H1 (cell line): ENCODE results near the gene FRMD5. TPM values are rescaled to one million over a fixed set of nuclear protein-coding genes. Genes with fewer than 3 reads are reported as not detected.

Source experiments
- CTCF ChIA-PET: fragments of 300-600 bp; sonication (Branson Sonifier 250); formaldehyde crosslinking; loops from one replicate; lab custom pipeline; 2021; ENCODE audit not compliant: partially characterized antibody; lab: Charles Lee
- POLR2A ChIA-PET: fragments of 300-600 bp; sonication (Branson Sonifier 250); formaldehyde crosslinking; loops from one replicate; lab custom pipeline; 2021; ENCODE audit warnings: inconsistent platforms; ENCODE audit not compliant: partially characterized antibody; lab: Charles Lee
- DNase-seq, 2 experiments: peaks; one replicate each; pipeline versions ENCODE4 v3.0.0 to v3.0.0-alpha.2; 2010 to 2022; ENCODE audit warnings: low spot score in 2 of 2, low read depth in 1 of 2, mixed read lengths in 1 of 2
- FAIRE-seq: peaks from 2 replicates; lab custom pipeline; 2011; peaks lifted over from hg19 to GRCh38; lab: Jason Lieb, UNC
- H2AFZ ChIP-seq: 2 replicates; pipeline ENCODE4 v1.8.1; 2012; ENCODE audit warnings: low read length, inconsistent platforms
- H2AK5ac ChIP-seq: 2 replicates; pipeline ENCODE4 v1.6.1; 2013; ENCODE audit warnings: low read depth, low read length
- H2BK120ac ChIP-seq: replicated peaks from 2 replicates; pipeline ENCODE3; 2013; ENCODE audit warnings: low read depth, low read length, inconsistent platforms
- H2BK12ac ChIP-seq: 2 replicates; pipeline ENCODE4 v1.6.1; 2013; ENCODE audit warnings: low read depth, low read length
- H2BK15ac ChIP-seq: 2 replicates; pipeline ENCODE4 v1.6.1; 2013; ENCODE audit warnings: low read length
- H2BK20ac ChIP-seq: 2 replicates; pipeline ENCODE4 v1.6.1; 2013; ENCODE audit warnings: low read length
- H2BK5ac ChIP-seq: 2 replicates; pipeline ENCODE4 v1.6.1; 2013; ENCODE audit warnings: low read depth, low read length
- H3K14ac ChIP-seq: 2 replicates; pipeline ENCODE4 v1.6.1; 2013; ENCODE audit warnings: inconsistent platforms; ENCODE audit not compliant: insufficient read length
- H3K18ac ChIP-seq: 2 replicates; pipeline ENCODE4 v1.6.1; 2013; ENCODE audit warnings: low read length; ENCODE audit errors: extremely low read depth
- H3K23ac ChIP-seq: 2 replicates; pipeline ENCODE4 v1.6.1; 2013; ENCODE audit warnings: inconsistent platforms; ENCODE audit not compliant: insufficient read length
- H3K23me2 ChIP-seq: 2 replicates; pipeline ENCODE4 v1.6.1; 2013; ENCODE audit warnings: low read depth, low read length
- H3K27ac ChIP-seq: 2 replicates; pipeline ENCODE4 v1.6.1; 2011; ENCODE audit warnings: low read depth, low read length, inconsistent platforms
- H3K27me3 ChIP-seq, 4 experiments: replicated peaks in 1 of 4; 1 replicate in 1 of 4; 2 replicates in 3 of 4; pipeline versions ENCODE4 v1.6.1 to v1.8.1; 2011 to 2013; ENCODE audit warnings: low read length in 3 of 4, mild to moderate bottlenecking in 3 of 4, inconsistent platforms in 2 of 4, mixed read lengths in 2 of 4, moderate library complexity in 1 of 4; ENCODE audit not compliant: control insufficient read depth in 3 of 4, insufficient read depth in 3 of 4; ENCODE audit errors: extremely low read depth in 1 of 4
- H3K36me3 ChIP-seq, 4 experiments: 2 replicates each; pipeline versions ENCODE4 v1.6.1 to v1.8.1; 2011 to 2013; ENCODE audit warnings: mild to moderate bottlenecking in 4 of 4, low read length in 3 of 4, moderate library complexity in 2 of 4, control low read depth in 1 of 4, inconsistent platforms in 1 of 4; ENCODE audit not compliant: insufficient read depth in 4 of 4, control insufficient read depth in 2 of 4
- H3K4ac ChIP-seq: replicated peaks from 2 replicates; pipeline ENCODE3; 2013; ENCODE audit warnings: low read length, low read depth, mixed read lengths, inconsistent platforms; ENCODE audit not compliant: insufficient read length
- H3K4me1 ChIP-seq, 4 experiments: replicated peaks in 1 of 4; 1 replicate in 1 of 4; 2 replicates in 3 of 4; pipeline versions ENCODE4 v1.6.1 to v1.8.1; 2011 to 2013; ENCODE audit warnings: low read length in 3 of 4, inconsistent platforms in 2 of 4, mixed read lengths in 1 of 4; ENCODE audit not compliant: insufficient read depth in 4 of 4, control insufficient read depth in 3 of 4
- H3K4me2 ChIP-seq, 2 experiments: 2 replicates each; pipeline versions ENCODE4 v1.6.1 to v1.8.1; 2011 to 2013; ENCODE audit warnings: low read depth in 2 of 2, low read length in 2 of 2, control low read depth in 1 of 2, inconsistent platforms in 1 of 2, mild to moderate bottlenecking in 1 of 2; ENCODE audit not compliant: insufficient read depth in 1 of 2
- H3K4me3 ChIP-seq, 4 experiments: fragments of 200-600, 300-600 bp in 1 of 4; sonication (generic), shearing (Covaris generic), sonication (Bioruptor Twin) in 1 of 4; 2 replicates each; pipeline versions ENCODE4 v1.5.1 to v1.8.1; 2011 to 2016; ENCODE audit warnings: low read length in 4 of 4, low read depth in 3 of 4, control low read depth in 2 of 4, inconsistent platforms in 2 of 4, mild to moderate bottlenecking in 2 of 4, mixed read lengths in 1 of 4, moderate library complexity in 1 of 4; ENCODE audit not compliant: insufficient read depth in 2 of 4; ENCODE audit errors: extremely low read depth in 1 of 4
- H3K56ac ChIP-seq: replicated peaks from 2 replicates; pipeline ENCODE3; 2013; ENCODE audit warnings: low read depth, mild to moderate bottlenecking, mixed read lengths, low read length, inconsistent platforms; ENCODE audit not compliant: insufficient read length
- H3K79me1 ChIP-seq: 2 replicates; pipeline ENCODE4 v1.6.1; 2013; ENCODE audit warnings: low read depth, low read length, control low read depth
- H3K79me2 ChIP-seq, 2 experiments: 2 replicates each; pipeline versions ENCODE4 v1.6.1 to v1.8.1; 2012 to 2013; ENCODE audit warnings: low read length in 2 of 2, mild to moderate bottlenecking in 2 of 2, inconsistent platforms in 1 of 2; ENCODE audit not compliant: insufficient read depth in 2 of 2, control insufficient read depth in 1 of 2
- H3K9ac ChIP-seq, 4 experiments: replicated peaks in 1 of 4; 1 replicate in 1 of 4; 2 replicates in 3 of 4; pipeline versions ENCODE4 v1.6.1 to v1.8.1; 2011 to 2013; ENCODE audit warnings: low read depth in 3 of 4, low read length in 3 of 4, control low read depth in 2 of 4, mild to moderate bottlenecking in 2 of 4, moderate library complexity in 2 of 4, inconsistent platforms in 1 of 4; ENCODE audit errors: extremely low read depth in 1 of 4
- H3K9me3 ChIP-seq, 2 experiments: 2 replicates each; pipeline versions ENCODE4 v1.6.1 to v1.8.1; 2012 to 2013; ENCODE audit warnings: mild to moderate bottlenecking in 2 of 2, moderate library complexity in 2 of 2, control low read depth in 1 of 2, inconsistent platforms in 1 of 2, low read depth in 1 of 2, low read length in 1 of 2, mixed read lengths in 1 of 2; ENCODE audit not compliant: insufficient read depth in 2 of 2
- H4K20me1 ChIP-seq, 2 experiments: replicated peaks in 1 of 2; 2 replicates each; pipeline versions ENCODE3 to v1.8.1; 2011 to 2013; ENCODE audit warnings: inconsistent platforms in 2 of 2, low read length in 2 of 2, mild to moderate bottlenecking in 1 of 2; ENCODE audit not compliant: insufficient read depth in 2 of 2, control insufficient read depth in 1 of 2
- H4K5ac ChIP-seq: 2 replicates; pipeline ENCODE4 v1.6.1; 2013; ENCODE audit warnings: low read length, low read depth, mixed read lengths, inconsistent platforms; ENCODE audit not compliant: insufficient read length
- H4K8ac ChIP-seq: 2 replicates; pipeline ENCODE4 v1.8.0; 2013; ENCODE audit warnings: mild to moderate bottlenecking, moderate library complexity, low read length, inconsistent platforms; ENCODE audit not compliant: insufficient read depth; ENCODE audit errors: extremely low read depth
- H4K91ac ChIP-seq: replicated peaks from 2 replicates; pipeline ENCODE3; 2013; ENCODE audit warnings: low read length, mixed read lengths, inconsistent platforms; ENCODE audit not compliant: insufficient read length
- ATF2 ChIP-seq: IDR thresholded peaks from 2 replicates; pipeline ENCODE4 v1.6.1; 2012; ENCODE audit warnings: low read length, inconsistent platforms
- CBX8 ChIP-seq: fragments of 300-800, 300-1000 bp; sonication (generic); IDR thresholded peaks from 2 replicates; pipeline ENCODE4 v1.7.1; 2016; ENCODE audit warnings: low read depth, low read length, borderline replicate concordance
- CEBPB ChIP-seq: IDR thresholded peaks from 2 replicates; pipeline ENCODE4 v1.6.1; 2012; ENCODE audit warnings: low read depth, low read length
- CREB1 ChIP-seq: IDR thresholded peaks from 2 replicates; pipeline ENCODE4 v1.6.1; 2012; ENCODE audit warnings: inconsistent platforms
- EZH2 ChIP-seq: fragments of 200-600 bp; sonication (generic); IDR thresholded peaks from 2 replicates; pipeline ENCODE4 v1.7.1; 2012; ENCODE audit warnings: low read depth, mild to moderate bottlenecking, moderate library complexity, low read length, inconsistent platforms; ENCODE audit not compliant: severe bottlenecking
- KDM4A ChIP-seq: IDR thresholded peaks from one replicate; pipeline ENCODE4 v1.7.1; 2012; ENCODE audit warnings: low read depth, mild to moderate bottlenecking, moderate library complexity, low read length, inconsistent platforms; ENCODE audit not compliant: severe bottlenecking
- MAX ChIP-seq: IDR thresholded peaks from 2 replicates; pipeline ENCODE4 v1.6.1; 2012; ENCODE audit warnings: inconsistent platforms
- POLR2A ChIP-seq, 2 experiments: IDR thresholded peaks; 1 replicate in 1 of 2; 2 replicates in 1 of 2; pipeline ENCODE4 v1.6.1; 2011; ENCODE audit warnings: low read depth in 2 of 2, low read length in 2 of 2, mild to moderate bottlenecking in 2 of 2; ENCODE audit errors: control extremely low read depth in 1 of 2
- RFX5 ChIP-seq: IDR thresholded peaks from 2 replicates; pipeline ENCODE4 v1.6.1; 2011; ENCODE audit warnings: low read depth, low read length, improper control_type of control experiment, borderline replicate concordance
- SAP30 ChIP-seq: fragments of 300-600 bp; sonication (generic); IDR thresholded peaks from 2 replicates; pipeline ENCODE4 v1.7.1; 2012; ENCODE audit warnings: low read length, moderate library complexity, mild to moderate bottlenecking, inconsistent platforms; ENCODE audit not compliant: insufficient read depth, insufficient replicate concordance
- SP1 ChIP-seq: IDR thresholded peaks from 2 replicates; pipeline ENCODE4 v1.6.1; 2011; ENCODE audit warnings: low read depth, low read length
- SP2 ChIP-seq: IDR thresholded peaks from 2 replicates; pipeline ENCODE4 v1.6.1; 2012; ENCODE audit warnings: mild to moderate bottlenecking, low read length, inconsistent platforms
- TAF1 ChIP-seq: IDR thresholded peaks from 2 replicates; pipeline ENCODE4 v1.6.1; 2011; ENCODE audit warnings: mild to moderate bottlenecking, low read depth, low read length
- TCF12 ChIP-seq: IDR thresholded peaks from 2 replicates; pipeline ENCODE4 v1.6.1; 2011; ENCODE audit warnings: low read depth, mild to moderate bottlenecking, low read length
- polyA plus RNA-seq, 7 experiments: library from polyadenylated mRNA; depleted of rRNA in 3 of 7; stranded (reverse) in 5 of 7; unstranded in 2 of 7; fragments of >200 nt in 5 of 7; fragments of 200-250 nt in 2 of 7; gene quantifications; 1 replicate in 5 of 7; 2 replicates in 1 of 7; 4 replicates in 1 of 7; pipeline versions ENCODE4 v1.2.1 to v1.2.3, GENCODE V29; 2011 to 2013; ENCODE audit warnings: missing spikeins in 2 of 7, mixed read lengths in 2 of 7
- total RNA-seq: library from RNA; stranded (reverse); fragmentation: NEBNext Ultra II Directional; extraction: Animal tissue kit (Norgen Biotek cat#: 25700); gene quantifications from 2 replicates; pipeline ENCODE4 v1.2.1, GENCODE V29; 2021

The FRMD5 gene
- total and polyA plus RNA-seq, 2 of the 8 experiments (the other 6 are each of a cell fraction or from before 2014, with no cell fraction given), result 10.1 to 12.6 TPM

DNA sequence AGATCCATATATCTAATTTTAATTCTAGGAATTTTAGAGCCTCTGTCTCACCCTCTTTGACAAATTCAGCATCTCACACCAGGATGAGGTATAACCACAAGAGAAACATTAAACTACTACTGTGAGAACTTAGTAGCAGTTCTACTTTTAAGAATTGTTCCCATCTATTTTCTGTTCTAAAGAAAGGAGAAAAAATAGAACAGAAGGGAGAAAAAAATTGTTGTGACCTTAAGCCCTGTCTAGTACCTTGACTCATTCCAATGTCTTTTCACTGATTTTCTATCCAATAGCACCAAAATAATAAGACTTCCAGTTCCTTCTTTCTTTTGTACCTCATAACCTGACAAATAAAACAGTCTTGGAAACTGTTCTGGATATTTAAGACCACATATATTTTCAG lies 37.0 kb downstream of the FRMD5 start:
- no peaks in the 10 kb centered on the region for H3K27me3 ChIP-seq
- H2BK12ac ChIP-seq, result no peak overlapping the region
- no peak overlapping the region for H3K9ac ChIP-seq
- no peak overlapping the region for H2BK20ac ChIP-seq
- H4K20me1 ChIP-seq, result peaks cover 0 to 2% of the 10 kb centered on the region in 2 experiments
- H3K56ac ChIP-seq, result no peak overlapping the region
- H2BK5ac ChIP-seq, result no peak overlapping the region
- H3K4me3 ChIP-seq, result no peak overlapping the region
- no peak overlapping the region for H3K4me2 ChIP-seq
- no peak overlapping the region for H2AFZ ChIP-seq
- no peak overlapping the region for H2BK120ac ChIP-seq
- no peak overlapping the region for H4K5ac ChIP-seq
- H3K27ac ChIP-seq, result no peak overlapping the region
- H3K9me3 ChIP-seq, result no peaks in the 10 kb centered on the region
- no peak overlapping the region for H3K14ac ChIP-seq
- no peak overlapping the region for H3K18ac ChIP-seq
- no peak overlapping the region for H2AK5ac ChIP-seq
- no peaks in the 10 kb centered on the region for H3K79me2 ChIP-seq
- DNase-seq (no peak), FAIRE-seq (no peak)
- ChIA-PET POLR2A (no interaction called here), CTCF (interaction anchor here (0.6 to 0.9 kb wide), 2 partner anchors 36 to 46 kb away, joined by 3 read pairs; no protein-coding TSS in a partner anchor)
- no peak for TF ChIP-seq SP1
- no peak for TF ChIP-seq POLR2A (IDR thresholded peaks at IDR 0.05; ENCODE audit: control extremely low read depth in 1 of 2, low read depth in 2 of 2, low read length in 2 of 2)
- TF ChIP-seq MAX, result no peak
- TF ChIP-seq TCF12, result no peak
- no peak for TF ChIP-seq CREB1
- no peak for TF ChIP-seq SP2
- no peak for TF ChIP-seq CBX8
- no peak for TF ChIP-seq RFX5
- no peak for TF ChIP-seq TAF1
- no peak for TF ChIP-seq SAP30
- TF ChIP-seq EZH2, result no peak
- TF ChIP-seq KDM4A, result no peak
- TF ChIP-seq ATF2, result no peak
- TF ChIP-seq CEBPB, result no peak
- H3K23me2 ChIP-seq, result no peaks in the 10 kb centered on the region
- no peak overlapping the region for H2BK15ac ChIP-seq
- no peaks in the 10 kb centered on the region for H3K36me3 ChIP-seq
- no peak overlapping the region for H4K91ac ChIP-seq
- H4K8ac ChIP-seq, result no peak overlapping the region
- H3K23ac ChIP-seq, result no peak overlapping the region
- H3K4ac ChIP-seq, result no peak overlapping the region
- no peaks in the 10 kb centered on the region for H3K79me1 ChIP-seq
- 0 out of 7 replicates have a peak, but pooled peaks cover 0 to 2% (median 0%) of the 10 kb centered on the region in 4 experiments for H3K4me1 ChIP-seq
